ENCODE results near the gene ABCC11.

DNA sequence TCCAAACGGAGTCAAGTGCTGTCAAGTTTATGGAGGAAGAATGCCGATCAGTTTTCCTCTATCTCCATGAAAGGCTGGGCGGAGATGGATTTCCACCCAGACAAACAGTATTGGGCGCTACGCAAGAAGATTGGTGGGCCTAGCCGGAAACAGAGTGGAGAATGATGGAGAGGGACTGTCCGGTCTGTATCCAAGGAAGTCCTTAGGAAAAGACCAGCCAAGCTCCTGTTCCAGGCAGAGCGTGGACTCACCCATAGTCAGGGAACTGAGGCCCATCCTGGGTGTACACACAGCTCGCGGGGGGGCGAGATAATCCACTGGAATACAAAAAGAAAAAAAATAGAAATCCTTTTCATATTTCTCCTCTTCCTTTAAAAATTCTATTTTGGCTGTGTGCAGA is 90.0 kb downstream of the ABCC11 start:
- TF ChIP-seq, protein P1, sequence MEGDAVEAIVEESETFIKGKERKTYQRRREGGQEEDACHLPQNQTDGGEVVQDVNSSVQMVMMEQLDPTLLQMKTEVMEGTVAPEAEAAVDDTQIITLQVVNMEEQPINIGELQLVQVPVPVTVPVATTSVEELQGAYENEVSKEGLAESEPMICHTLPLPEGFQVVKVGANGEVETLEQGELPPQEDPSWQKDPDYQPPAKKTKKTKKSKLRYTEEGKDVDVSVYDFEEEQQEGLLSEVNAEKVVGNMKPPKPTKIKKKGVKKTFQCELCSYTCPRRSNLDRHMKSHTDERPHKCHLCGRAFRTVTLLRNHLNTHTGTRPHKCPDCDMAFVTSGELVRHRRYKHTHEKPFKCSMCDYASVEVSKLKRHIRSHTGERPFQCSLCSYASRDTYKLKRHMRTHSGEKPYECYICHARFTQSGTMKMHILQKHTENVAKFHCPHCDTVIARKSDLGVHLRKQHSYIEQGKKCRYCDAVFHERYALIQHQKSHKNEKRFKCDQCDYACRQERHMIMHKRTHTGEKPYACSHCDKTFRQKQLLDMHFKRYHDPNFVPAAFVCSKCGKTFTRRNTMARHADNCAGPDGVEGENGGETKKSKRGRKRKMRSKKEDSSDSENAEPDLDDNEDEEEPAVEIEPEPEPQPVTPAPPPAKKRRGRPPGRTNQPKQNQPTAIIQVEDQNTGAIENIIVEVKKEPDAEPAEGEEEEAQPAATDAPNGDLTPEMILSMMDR (IDR thresholded peaks at IDR 0.05), result no peak
- TF ChIP-seq POLR2A (IDR thresholded peaks at IDR 0.05) (no peak), EP300 (IDR thresholded peaks at IDR 0.05) (no peak)
